Stimulated activated CD8-positive, alpha-beta memory T cell treated with anti-CD3 and anti-CD28 coated beads, Interleukin-15, amount 100 ng/mL, for 1 hour (primary cell): ENCODE results near the gene ERVH48-1.
"Not testable (repeated sequence)": the region's sequence is repeated elsewhere in the genome, so short reads cannot be mapped to it uniquely, and the experiment has no call there.

ENCODE experiments used
- DNase-seq: peaks from one replicate; pipeline ENCODE4 v3.0.0-alpha.2; 2020; ENCODE audit warnings: low read depth

ERVH48-1 gene

DNA sequence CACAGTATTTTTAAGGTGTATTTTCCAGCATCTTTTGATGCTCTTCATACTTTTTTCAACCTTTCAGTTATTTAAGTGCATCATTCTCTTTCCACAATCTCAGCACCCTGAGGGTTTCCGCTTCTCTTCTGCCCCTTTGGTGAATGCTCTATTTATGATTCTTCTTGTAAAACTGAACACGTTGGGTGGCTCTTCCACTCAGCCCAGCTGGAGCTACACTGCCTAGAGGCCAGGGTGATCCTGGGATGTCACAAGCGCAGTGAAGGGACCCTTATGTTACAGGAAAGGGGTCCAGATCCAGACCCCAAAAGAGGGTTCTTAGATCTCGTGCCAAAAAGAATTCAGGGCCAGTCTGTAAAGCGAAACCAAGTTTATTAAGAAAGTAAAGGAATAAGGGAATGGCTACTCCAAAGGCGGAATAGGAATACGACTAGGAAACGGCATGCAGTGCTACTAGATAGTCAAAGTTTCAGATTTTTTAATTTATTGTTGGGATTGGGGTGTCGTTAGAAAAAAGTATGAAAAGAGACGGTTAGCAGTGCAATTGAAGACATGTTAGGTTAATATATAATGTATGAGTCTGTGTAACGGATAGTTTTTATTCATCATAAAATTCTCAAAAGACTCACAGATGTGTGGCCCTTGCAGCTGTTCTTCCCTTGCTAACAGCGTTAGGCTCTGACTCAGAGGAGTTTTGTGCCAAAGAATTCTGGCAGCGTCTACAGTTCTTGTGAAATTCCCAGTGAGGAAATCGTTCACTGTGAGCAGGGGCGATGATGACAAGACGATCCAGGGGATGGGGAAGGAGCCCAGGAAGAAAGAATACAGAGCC is 14.4 kb upstream of the ERVH48-1 start:
- DNase-seq, result no peak

- DNase-seq, result not testable (repeated sequence)
Measured at GRCh38 chr21:42938606-42938995, 13.2 kb upstream of the ERVH48-1 start.

- no peak for DNase-seq
Measured at GRCh38 chr21:42937960-42938605, 12.7 kb upstream of the ERVH48-1 start.

GRCh38 chr21:42937034-42937940 is 11.9 kb upstream of the ERVH48-1 start:
- not testable (repeated sequence) for DNase-seq

- DNase-seq, result not testable (repeated sequence)
Measured at GRCh38 chr21:42936360-42936759, 10.9 kb upstream of the ERVH48-1 start.

DNA sequence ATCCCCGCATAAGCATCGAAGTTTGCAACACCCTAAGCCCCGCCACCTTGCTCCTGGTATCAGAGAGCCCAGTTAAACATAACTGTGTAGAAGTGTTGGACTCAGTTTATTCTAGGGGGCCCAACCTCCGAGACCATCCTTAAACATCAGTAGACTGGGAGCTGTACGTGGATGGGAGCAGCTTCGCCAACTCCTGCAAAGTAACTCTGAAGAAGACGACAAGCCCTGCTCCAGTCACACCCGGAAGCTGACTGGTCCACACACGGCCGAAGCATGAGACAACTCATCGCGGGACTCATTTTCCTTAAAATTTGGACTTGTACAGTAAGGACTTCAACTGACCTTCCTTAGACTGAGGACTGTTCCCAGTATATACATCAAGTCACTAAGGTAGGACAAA is 8.5 kb upstream of the ERVH48-1 start:
- DNase-seq, result not testable (repeated sequence)

- not testable (repeated sequence) for DNase-seq
Measured at GRCh38 chr21:42933137-42933970, 7.9 kb upstream of the ERVH48-1 start.

DNA sequence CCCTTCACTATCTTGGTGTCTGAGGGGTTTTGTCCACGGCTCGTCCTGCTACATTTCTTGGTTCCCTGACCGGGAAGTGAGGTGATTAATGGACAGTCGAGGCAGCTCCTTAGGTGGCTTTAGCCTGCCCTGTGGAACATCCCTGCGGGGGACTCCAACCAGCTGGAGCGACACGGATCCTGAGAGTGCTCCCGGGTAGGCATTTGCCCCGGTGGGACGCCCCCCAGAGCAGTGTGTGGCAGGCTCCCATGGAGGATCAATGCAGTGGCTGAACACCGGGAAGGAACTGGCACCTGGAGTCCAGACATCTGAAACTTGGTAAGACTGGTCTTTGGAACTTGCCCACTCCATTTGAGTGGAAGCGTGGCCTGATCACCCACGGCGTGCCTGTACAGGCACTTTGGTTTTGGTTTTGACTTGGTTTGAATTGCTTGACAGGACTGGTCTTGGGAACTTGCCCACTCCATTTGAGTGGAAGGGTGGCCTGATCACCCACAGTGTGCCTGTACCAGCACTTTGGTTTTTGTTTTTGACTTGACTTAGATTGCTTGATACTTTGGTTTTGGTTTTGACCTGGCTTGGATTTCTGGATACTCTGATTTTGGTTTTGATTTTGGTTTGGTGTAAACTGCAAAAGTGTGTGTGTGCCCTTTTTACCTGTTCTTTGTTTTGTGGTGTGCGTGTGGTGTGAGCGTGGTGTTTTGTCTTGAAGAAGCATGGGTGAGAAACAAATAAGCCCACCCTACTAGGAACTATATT is 7.1 kb upstream of the ERVH48-1 start:
- not testable (repeated sequence) for DNase-seq

DNA sequence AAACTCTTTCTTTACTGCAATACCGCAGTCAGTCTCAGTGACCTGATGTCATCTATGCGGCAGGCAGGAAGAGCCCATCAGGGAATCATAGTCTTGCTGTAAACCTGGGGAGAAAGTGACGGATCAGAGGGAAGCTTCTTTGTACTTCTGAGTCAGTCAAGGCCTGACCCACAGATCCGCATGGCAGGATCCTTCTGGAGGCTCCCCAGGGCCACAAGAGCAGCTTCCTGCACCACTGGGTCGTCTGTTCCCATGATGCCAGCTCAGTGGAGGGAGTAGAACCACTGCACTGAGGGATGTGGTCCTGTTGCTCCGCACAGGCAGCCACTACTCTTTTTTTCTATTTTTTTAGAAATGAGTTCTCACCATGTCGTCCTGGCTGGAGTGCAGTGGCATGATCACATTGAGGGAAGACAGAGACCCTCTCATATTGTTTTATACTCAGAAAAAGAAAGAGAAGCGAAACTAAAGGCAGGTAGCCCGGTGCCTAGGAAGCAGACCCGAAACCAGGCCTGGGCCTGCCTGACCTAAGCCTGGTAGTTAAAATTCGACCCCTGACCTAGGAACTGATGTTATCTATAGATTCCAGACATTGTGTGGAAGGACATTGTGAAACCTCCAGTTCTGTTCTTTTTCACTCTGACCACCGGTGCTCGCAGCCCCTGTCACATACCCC is 6.3 kb upstream of the ERVH48-1 start:
- no peak for DNase-seq

DNA sequence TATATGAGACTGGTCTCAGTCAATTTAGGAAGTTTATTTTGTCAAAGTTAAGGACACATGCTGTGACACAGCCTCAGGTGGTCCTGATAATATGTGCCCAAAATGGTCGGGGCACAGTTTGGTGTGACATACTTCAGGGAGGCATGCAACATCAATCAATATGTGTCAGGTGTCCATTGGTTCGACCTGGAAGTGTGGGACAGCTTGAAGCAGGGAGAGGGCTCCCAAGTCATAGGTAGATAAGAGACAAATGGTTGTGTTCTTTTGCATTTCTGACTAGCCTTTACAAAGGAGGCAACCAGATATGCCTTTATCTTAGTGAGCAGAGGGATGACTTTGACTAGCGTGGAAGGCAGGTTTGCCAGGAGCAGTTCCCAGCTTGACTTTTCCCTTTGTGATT is 4.5 kb upstream of the ERVH48-1 start:
- no peak for DNase-seq

DNA sequence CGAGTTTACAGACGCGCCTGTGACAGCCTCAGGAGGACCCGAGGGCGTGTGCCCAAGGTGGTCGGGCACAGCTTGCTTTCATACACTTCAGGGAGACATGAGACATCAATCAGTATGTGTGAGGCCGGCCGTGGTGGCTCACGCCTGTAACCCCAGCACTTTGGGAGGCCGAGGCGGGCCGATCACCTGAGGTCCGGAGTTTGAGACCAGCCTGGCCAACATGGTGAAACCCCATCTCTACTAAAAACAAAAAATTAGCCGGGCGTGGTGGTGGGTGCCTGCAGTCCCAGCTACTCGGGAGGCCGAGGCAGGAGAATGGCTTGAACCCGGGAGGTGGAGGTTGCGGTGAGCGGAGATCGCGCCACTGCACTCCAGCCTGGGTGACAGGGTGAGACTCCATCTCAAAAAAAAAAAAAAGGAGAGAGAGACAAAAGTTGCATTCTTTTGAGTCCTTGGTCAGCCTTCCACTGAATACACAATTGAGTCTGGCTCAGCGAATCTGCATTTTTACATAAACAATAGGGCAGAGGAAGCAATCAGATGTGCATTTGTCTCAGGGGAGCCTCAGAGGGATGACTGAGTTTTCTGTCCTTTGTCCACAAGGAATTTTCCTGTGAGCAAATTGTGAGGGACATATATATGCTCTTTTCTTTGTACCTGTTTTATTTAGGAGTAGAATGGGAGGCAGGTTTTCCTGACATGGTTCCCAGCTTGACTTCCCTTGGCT is 2.2 kb upstream of the ERVH48-1 start:
- DNase-seq, result not testable (repeated sequence)

DNA sequence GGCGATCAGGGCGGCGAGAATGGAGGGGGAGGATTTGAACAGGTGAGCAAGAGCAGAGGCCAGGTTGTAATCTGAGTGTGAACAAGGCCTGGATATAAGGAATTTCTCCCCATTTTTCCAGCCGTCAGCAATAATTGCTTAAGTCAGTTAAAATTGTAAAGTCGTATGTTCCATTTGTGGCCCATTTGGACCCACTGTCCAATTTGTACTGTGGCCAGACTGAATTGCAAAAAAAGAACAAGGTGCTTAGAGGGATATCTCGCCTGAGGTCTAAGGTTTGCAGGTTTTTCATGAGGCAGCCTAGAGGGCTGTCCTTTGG is 1.0 kb downstream of the ERVH48-1 start:
- no peak for DNase-seq

- DNase-seq, result peak; percentile 27
Measured at GRCh38 chr21:42923553-42924432, 1.6 kb downstream of the ERVH48-1 start.

GRCh38 chr21:42922918-42923317 is 2.5 kb downstream of the ERVH48-1 start:
- DNase-seq, result no peak

DNA sequence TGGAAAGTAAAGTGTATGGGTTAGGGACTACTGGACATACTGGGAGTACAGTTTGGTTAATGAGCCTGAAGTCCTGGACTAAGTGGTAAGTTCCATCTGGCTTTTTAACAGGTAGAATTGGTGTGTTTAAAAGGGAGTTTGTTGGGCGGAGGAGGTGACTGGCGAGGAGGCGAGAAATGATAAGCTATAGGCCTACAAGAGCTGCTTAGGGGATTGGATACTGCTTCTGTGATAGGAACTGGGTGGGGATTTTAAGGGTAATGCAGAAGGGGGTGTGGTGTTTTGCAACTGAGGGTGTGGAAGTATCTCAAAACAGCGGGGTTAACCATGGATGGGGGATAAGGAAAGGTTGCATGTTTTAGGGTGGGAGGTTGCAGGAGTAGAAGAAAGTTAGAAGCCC is 3.5 kb downstream of the ERVH48-1 start:
- no peak for DNase-seq

- no peak for DNase-seq
Measured at GRCh38 chr21:42918291-42918690, 7.1 kb downstream of the ERVH48-1 start.

DNA sequence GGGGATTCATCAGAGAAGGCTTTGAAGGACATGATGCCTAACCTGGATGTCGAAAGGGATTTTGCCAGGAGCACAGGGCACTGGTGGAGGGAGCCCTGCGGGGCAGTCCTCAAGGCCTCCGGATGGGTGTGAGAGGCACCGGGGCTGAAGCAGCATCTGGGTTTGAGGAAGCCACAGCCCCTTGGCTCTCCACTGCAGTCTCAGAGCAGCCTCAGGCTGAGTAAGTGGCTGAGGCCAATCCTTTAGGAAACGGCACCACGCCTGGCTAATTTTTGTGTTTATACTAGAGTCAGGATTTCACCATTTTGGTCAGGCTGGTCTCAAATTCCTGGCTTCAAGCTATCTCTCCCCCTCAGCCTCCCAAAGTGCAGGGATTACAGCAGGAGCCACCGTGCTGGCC is 12.0 kb downstream of the ERVH48-1 start:
- DNase-seq, result no peak

DNA sequence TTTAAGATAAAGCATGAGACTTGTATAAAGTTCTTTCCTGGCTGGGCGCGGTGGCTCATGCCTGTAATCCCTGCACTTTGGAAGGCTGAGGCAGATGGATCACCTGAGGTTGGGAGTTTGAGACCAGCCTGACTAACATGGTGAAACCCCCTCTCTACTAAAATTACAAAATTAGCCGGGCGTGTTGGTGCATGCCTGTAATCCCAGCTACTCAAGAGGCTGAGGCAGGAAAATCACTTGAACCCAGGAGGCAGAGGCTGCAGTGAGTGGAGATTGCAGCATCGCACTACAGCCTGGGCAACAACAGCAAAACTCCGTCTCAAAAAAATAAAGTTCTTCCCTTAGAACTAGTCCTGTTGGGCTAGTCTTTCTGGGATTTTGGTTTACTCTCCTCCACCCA is 13.5 kb downstream of the ERVH48-1 start:
- not testable (repeated sequence) for DNase-seq

GRCh38 chr21:42908484-42908883 is 16.9 kb downstream of the ERVH48-1 start:
- DNase-seq, result not testable (repeated sequence)
